HFFc6 (cell line): Measurements from ENCODE around the gene GLIS2. TPM values are rescaled to one million over a fixed set of nuclear protein-coding genes. Genes with fewer than 3 reads are reported as not detected.
A peak's percentile ranks its signal among the peaks of the same experiment; 100 is the strongest.

Experiments
- DNase-seq: peaks from one replicate; pipeline ENCODE4 v3.0.0-alpha.2; 2018
- H3K27ac Mint-ChIP-seq: 2 replicates; pipeline ENCODE4 v1.8.0; 2020; ENCODE audit warnings: mild to moderate bottlenecking, mixed read lengths
- H3K27me3 Mint-ChIP-seq: 2 replicates; pipeline ENCODE4 v1.8.0; 2021; ENCODE audit warnings: mild to moderate bottlenecking, moderate library complexity, mixed read lengths; ENCODE audit not compliant: insufficient read depth
- H3K36me3 Mint-ChIP-seq: 2 replicates; pipeline ENCODE4 v1.8.0; 2021; ENCODE audit warnings: low read depth, mixed read lengths
- H3K4me1 Mint-ChIP-seq: 2 replicates; pipeline ENCODE4 v1.8.0; 2020; ENCODE audit warnings: low read depth, mixed read lengths
- H3K4me3 Mint-ChIP-seq: 2 replicates; pipeline ENCODE4 v1.8.0; 2020; ENCODE audit warnings: mild to moderate bottlenecking, moderate library complexity, mixed read lengths
- H3K9me3 Mint-ChIP-seq: 2 replicates; pipeline ENCODE4 v1.8.0; 2020; ENCODE audit warnings: mild to moderate bottlenecking, mixed read lengths
- CTCF ChIP-seq: fragments of 200-600 bp; sonication (generic); IDR thresholded peaks from 2 replicates; pipeline ENCODE4 v1.5.0; 2021; ENCODE audit warnings: antibody characterized with exemption, mild to moderate bottlenecking
- total RNA-seq, 6 experiments: library from RNA; stranded (reverse); fragmentation: NEBNext Ultra II Directional; extraction: Animal tissue kit (Norgen Biotek cat#: 25700); gene quantifications; 2 replicates in 1 of 6; 3 replicates in 5 of 6; pipeline ENCODE4 v1.2.3, GENCODE V29; 2021

The GLIS2 gene
- total RNA-seq, 6 experiments from 2014 or later, result 21.9 to 26.0 (median 23.5) TPM

- TF ChIP-seq CTCF, result no peak
- no peaks in the 10 kb centered on the region; the same call in 1 of the 2 replicates for H3K36me3 Mint-ChIP-seq
- H3K27me3 Mint-ChIP-seq, result peaks cover 28% of the 10 kb centered on the region
- DNase-seq, result no peak
- H3K4me3 Mint-ChIP-seq, result no peak overlapping the region
- peaks cover 63% of the 10 kb centered on the region for H3K4me1 Mint-ChIP-seq
- H3K9me3 Mint-ChIP-seq, result no peaks in the 10 kb centered on the region
- H3K27ac Mint-ChIP-seq, result no peak overlapping the region
These were observed 65.4 kb downstream of the GLIS2 start for GRCh38 chr16:4381072-4381934.

GRCh38 chr16:4381935-4382794 is 66.3 kb downstream of the GLIS2 start:
- no peak overlapping the region for H3K4me3 Mint-ChIP-seq
- H3K36me3 Mint-ChIP-seq, result no peaks in the 10 kb centered on the region; the same call in 1 of the 2 replicates
- DNase-seq, result no peak
- no peak for TF ChIP-seq CTCF
- H3K4me1 Mint-ChIP-seq, result peaks cover 63% of the 10 kb centered on the region
- H3K9me3 Mint-ChIP-seq, result peaks cover 6% of the 10 kb centered on the region; the same call in 1 of the 2 replicates
- peaks cover 37% of the 10 kb centered on the region for H3K27me3 Mint-ChIP-seq
- no peak overlapping the region for H3K27ac Mint-ChIP-seq

GRCh38 chr16:4382795-4383357 is 67.0 kb downstream of the GLIS2 start:
- Mint-ChIP-seq H3K36me3 (no peaks in the 10 kb centered on the region; the same call in 1 of the 2 replicates), H3K4me1 (peaks cover 60% of the 10 kb centered on the region), H3K27ac (peak overlapping the region; percentile 68; the same call in 1 of the 2 replicates), H3K27me3 (peaks cover 39% of the 10 kb centered on the region), H3K4me3 (peak overlapping the region; percentile 21; the same call in 1 of the 2 replicates), H3K9me3 (peaks cover 6% of the 10 kb centered on the region; the same call in 1 of the 2 replicates)
- DNase-seq, result no peak
- no peak for TF ChIP-seq CTCF

- Mint-ChIP-seq H3K4me3 (no peak overlapping the region), H3K27me3 (peaks cover 36% of the 10 kb centered on the region), H3K27ac (peak overlapping the region; percentile 89), H3K36me3 (no peaks in the 10 kb centered on the region), H3K9me3 (peaks cover 6% of the 10 kb centered on the region; the same call in 1 of the 2 replicates), H3K4me1 (peaks cover 61% of the 10 kb centered on the region)
- no peak for DNase-seq
- TF ChIP-seq CTCF, result no peak
These were observed 68.0 kb downstream of the GLIS2 start for GRCh38 chr16:4383591-4384444.
